Glutamatergic neuron (in vitro differentiated cells): ENCODE measurements around the gene FOXA2. TPM values are rescaled to one million over a fixed set of nuclear protein-coding genes. Genes with fewer than 3 reads are reported as not detected.

Experiments used
- DNase-seq: peaks from one replicate; pipeline ENCODE4 v3.0.0; 2022
- H3K27ac Mint-ChIP-seq: one replicate; pipeline ENCODE4 v1.8.0; 2020; ENCODE audit warnings: mild to moderate bottlenecking, mixed read lengths, inconsistent platforms; ENCODE audit not compliant: unreplicated experiment
- H3K27me3 Mint-ChIP-seq: one replicate; pipeline ENCODE4 v1.8.0; 2020; ENCODE audit warnings: mild to moderate bottlenecking, moderate library complexity, mixed read lengths, inconsistent platforms; ENCODE audit not compliant: unreplicated experiment
- H3K36me3 Mint-ChIP-seq: one replicate; pipeline ENCODE4 v1.8.0; 2020; ENCODE audit warnings: mild to moderate bottlenecking, mixed read lengths, inconsistent platforms; ENCODE audit not compliant: unreplicated experiment
- H3K4me1 Mint-ChIP-seq: one replicate; pipeline ENCODE4 v1.8.0; 2020; ENCODE audit warnings: mild to moderate bottlenecking, low read depth, mixed read lengths, inconsistent platforms; ENCODE audit not compliant: unreplicated experiment
- H3K4me3 Mint-ChIP-seq: one replicate; pipeline ENCODE4 v1.8.0; 2020; ENCODE audit warnings: mild to moderate bottlenecking, mixed read lengths, inconsistent platforms; ENCODE audit not compliant: unreplicated experiment
- H3K9me3 Mint-ChIP-seq: one replicate; pipeline ENCODE4 v1.8.0; 2020; ENCODE audit warnings: mild to moderate bottlenecking, moderate library complexity, mixed read lengths, inconsistent platforms; ENCODE audit not compliant: unreplicated experiment
- total RNA-seq: library from RNA; stranded (reverse); fragmentation: NEBNext Ultra II Directional; extraction: Animal tissue kit (Norgen Biotek cat#: 25700); gene quantifications from one replicate; pipeline ENCODE4 v1.2.1, GENCODE V29; 2021; ENCODE audit not compliant: unreplicated experiment
- TF ChIP-seq, protein P1 (sequence below): fragments of 200-600 bp; sonication (generic); IDR thresholded peaks from one replicate; pipeline ENCODE4 v1.5.0; 2021; ENCODE audit not compliant: partially characterized antibody, unreplicated experiment

The FOXA2 gene
- total RNA-seq, 1 donor from 2014 or later, result not detected

DNA sequence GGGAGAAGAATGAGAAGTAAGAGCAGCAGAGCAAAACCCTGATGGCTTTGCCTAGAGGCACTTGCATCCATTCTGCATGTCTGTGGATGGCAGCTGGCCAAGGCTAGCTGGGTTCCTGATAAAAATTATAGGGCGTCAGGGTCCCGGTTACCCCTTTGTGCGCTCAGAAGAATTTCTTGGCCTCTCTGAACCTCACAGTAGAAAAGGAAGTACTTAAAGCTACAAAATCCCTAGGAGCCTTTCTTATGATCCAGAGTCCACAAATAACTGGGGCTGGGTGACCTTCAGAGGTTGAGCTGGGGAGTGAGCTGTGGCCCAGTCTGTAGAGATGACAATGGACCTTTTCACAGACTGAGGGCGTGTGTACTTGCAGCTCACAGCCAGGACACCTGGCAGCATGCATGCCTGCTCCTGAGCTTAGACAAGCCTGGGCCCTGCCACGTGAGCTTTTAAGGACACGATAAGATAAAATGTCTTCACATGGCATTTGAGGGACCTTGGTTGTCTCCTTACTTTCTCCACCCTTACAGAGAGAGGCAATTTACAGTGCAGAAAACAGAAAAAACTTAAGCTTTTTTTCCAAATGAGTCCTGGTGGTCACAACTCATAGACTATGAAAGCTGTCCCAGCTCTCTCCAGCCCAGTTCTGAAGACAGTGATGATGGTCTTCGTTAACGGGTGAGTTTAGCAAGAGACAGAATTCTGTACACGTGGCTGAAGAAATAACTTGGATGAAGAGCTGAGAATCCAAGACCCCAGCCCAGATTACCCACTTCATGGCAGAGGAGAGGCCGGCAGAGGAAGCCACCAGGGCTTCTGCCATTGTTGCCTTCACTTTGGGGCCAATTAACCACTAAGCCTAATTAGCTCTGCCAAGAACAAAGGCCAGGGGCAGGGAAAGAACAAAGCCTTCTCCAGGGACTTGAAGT lies 50.3 kb downstream of the FOXA2 start:
- Mint-ChIP-seq H3K36me3 (peaks cover 6% of the 10 kb centered on the region), H3K27ac (no peak overlapping the region), H3K27me3 (peaks cover 7% of the 10 kb centered on the region), H3K4me1 (no peaks in the 10 kb centered on the region), H3K9me3 (peaks cover 8% of the 10 kb centered on the region), H3K4me3 (no peak overlapping the region)
- DNase-seq, result no peak
- TF ChIP-seq, protein P1, sequence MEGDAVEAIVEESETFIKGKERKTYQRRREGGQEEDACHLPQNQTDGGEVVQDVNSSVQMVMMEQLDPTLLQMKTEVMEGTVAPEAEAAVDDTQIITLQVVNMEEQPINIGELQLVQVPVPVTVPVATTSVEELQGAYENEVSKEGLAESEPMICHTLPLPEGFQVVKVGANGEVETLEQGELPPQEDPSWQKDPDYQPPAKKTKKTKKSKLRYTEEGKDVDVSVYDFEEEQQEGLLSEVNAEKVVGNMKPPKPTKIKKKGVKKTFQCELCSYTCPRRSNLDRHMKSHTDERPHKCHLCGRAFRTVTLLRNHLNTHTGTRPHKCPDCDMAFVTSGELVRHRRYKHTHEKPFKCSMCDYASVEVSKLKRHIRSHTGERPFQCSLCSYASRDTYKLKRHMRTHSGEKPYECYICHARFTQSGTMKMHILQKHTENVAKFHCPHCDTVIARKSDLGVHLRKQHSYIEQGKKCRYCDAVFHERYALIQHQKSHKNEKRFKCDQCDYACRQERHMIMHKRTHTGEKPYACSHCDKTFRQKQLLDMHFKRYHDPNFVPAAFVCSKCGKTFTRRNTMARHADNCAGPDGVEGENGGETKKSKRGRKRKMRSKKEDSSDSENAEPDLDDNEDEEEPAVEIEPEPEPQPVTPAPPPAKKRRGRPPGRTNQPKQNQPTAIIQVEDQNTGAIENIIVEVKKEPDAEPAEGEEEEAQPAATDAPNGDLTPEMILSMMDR, result no peak

DNA sequence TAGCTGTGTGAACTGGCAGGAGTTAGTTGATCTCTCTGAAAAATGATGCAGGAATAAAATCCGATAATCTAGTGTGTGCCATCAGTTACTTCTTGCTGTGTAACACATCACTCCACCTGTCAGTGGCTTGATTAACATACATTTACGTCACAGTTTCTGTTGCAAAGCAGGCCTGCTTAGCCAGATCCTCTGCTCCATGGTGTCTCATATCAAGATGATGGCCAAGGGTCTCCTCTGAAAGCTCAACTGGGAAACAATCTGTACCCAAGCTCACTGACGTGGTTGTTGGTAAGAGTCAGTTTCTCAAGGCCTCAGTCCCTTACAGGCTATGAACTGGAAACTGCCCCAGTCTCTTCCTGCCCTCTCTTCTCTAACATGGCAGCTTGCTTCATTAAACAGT lies 51.8 kb downstream of the FOXA2 start:
- H3K4me3 Mint-ChIP-seq, result no peak overlapping the region
- no peak for DNase-seq
- H3K27me3 Mint-ChIP-seq, result peaks cover 7% of the 10 kb centered on the region
- peaks cover 6% of the 10 kb centered on the region for H3K36me3 Mint-ChIP-seq
- peaks cover 8% of the 10 kb centered on the region for H3K9me3 Mint-ChIP-seq
- H3K4me1 Mint-ChIP-seq, result no peaks in the 10 kb centered on the region
- no peak overlapping the region for H3K27ac Mint-ChIP-seq
- TF ChIP-seq, protein P1, result no peak

DNA sequence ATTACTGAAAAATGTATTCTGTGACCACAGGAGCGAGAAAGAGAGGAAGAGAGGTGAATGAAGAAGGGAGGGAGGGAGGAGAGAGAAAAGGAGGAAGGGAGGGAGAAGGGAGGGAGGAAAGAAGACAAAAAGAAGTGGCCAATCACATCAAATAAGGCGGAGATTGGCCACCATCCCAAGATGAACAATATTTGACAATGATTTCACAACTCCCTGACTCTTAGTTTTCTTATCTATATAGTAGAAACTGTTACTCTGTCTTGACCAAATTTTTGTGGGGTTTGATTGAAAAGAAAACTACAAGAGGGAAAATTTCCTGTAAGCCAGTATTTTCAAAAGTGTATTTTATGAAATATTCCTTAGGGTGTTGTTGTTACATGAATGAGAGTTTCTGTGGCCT lies 52.6 kb downstream of the FOXA2 start:
- TF ChIP-seq, protein P1, result no peak
- DNase-seq, result no peak
- Mint-ChIP-seq H3K27ac (no peak overlapping the region), H3K9me3 (peaks cover 3% of the 10 kb centered on the region), H3K27me3 (peaks cover 3% of the 10 kb centered on the region), H3K36me3 (no peaks in the 10 kb centered on the region), H3K4me3 (no peak overlapping the region), H3K4me1 (no peaks in the 10 kb centered on the region)

DNA sequence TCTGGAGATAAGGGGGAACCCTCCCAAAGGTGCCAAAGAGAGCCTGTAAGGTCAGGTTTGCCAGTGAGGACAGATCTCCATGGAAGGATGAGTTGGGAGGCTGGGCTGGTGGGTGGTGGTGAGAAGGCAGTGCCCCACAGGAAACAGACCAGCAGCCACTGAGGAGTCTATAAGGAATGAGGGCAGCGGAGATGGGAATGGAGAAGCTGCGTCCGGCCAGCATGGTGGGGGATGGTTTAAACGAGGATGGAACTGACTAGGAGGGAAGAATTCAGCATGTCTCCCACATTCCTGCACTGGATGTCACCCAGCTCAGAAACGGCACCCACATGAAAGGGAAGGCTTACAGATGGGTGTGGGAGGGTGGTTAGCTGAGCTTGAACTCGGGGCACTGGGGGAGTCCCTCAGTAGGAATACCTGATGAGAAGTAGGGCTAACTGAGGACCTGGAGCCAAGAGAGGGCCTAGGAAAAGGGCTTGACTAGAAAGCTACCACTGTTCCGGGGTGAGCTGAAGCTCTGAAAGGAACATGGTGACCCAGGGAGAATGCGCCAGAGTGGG lies 53.2 kb downstream of the FOXA2 start:
- H3K9me3 Mint-ChIP-seq, result peaks cover 2% of the 10 kb centered on the region
- H3K4me1 Mint-ChIP-seq, result no peaks in the 10 kb centered on the region
- H3K4me3 Mint-ChIP-seq, result no peak overlapping the region
- no peak overlapping the region for H3K27ac Mint-ChIP-seq
- no peaks in the 10 kb centered on the region for H3K36me3 Mint-ChIP-seq
- no peak for DNase-seq
- TF ChIP-seq, protein P1, result no peak
- peaks cover 3% of the 10 kb centered on the region for H3K27me3 Mint-ChIP-seq
